Neural cell (in vitro differentiated cells): ENCODE results near the gene ZNF750. TPM values are rescaled to one million over a fixed set of nuclear protein-coding genes. Genes with fewer than 3 reads are reported as not detected.

Experiments used
- H2AFZ ChIP-seq: fragments of 200-600, 300-800 bp; sonication (generic), shearing (Covaris generic); 2 replicates; pipeline ENCODE4 v1.6.0; 2014; ENCODE audit warnings: low read depth, mild to moderate bottlenecking, antibody characterized with exemption, low read length, moderate library complexity
- H3F3A ChIP-seq: fragments of 200-600 bp; shearing (Covaris generic); 2 replicates; pipeline ENCODE4 v1.6.1; 2016; ENCODE audit warnings: mild to moderate bottlenecking, moderate library complexity, mixed read lengths, antibody characterized with exemption, low read length; ENCODE audit not compliant: insufficient read depth, poor library complexity, severe bottlenecking
- H3K27ac ChIP-seq: fragments of 200-600, 300-800 bp; sonication (generic), shearing (Covaris generic); 2 replicates; pipeline ENCODE4 v1.5.1; 2014; ENCODE audit warnings: mild to moderate bottlenecking, low read length, moderate library complexity
- H3K27me3 ChIP-seq: fragments of 300-800, 200-600 bp; sonication (generic), shearing (Covaris generic); 2 replicates; pipeline ENCODE4 v1.6.0; 2014; ENCODE audit warnings: mild to moderate bottlenecking, low read depth, low read length, moderate library complexity; ENCODE audit not compliant: insufficient read depth
- H3K36me3 ChIP-seq: fragments of 300-800, 200-600 bp; sonication (generic), shearing (Covaris generic); 2 replicates; pipeline ENCODE4 v1.5.1; 2014; ENCODE audit warnings: mild to moderate bottlenecking, antibody characterized with exemption, low read length, moderate library complexity; ENCODE audit not compliant: insufficient read depth
- H3K4me2 ChIP-seq: fragments of 300-800, 200-600 bp; sonication (generic), shearing (Covaris generic); 2 replicates; pipeline ENCODE4 v1.6.0; 2014; ENCODE audit warnings: mild to moderate bottlenecking, low read length
- H3K4me3 ChIP-seq: fragments of 300-800, 200-600 bp; sonication (generic), shearing (Covaris generic); 2 replicates; pipeline ENCODE4 v1.5.1; 2014; ENCODE audit warnings: mild to moderate bottlenecking, low read length, moderate library complexity
- H3K79me2 ChIP-seq: fragments of 200-600 bp; shearing (Covaris generic); replicated peaks from 2 replicates; pipeline ENCODE4 v1.6.0; 2014; ENCODE audit warnings: mild to moderate bottlenecking, low read length, moderate library complexity; ENCODE audit not compliant: insufficient read depth
- H3K9ac ChIP-seq: fragments of 300-800, 200-600 bp; sonication (generic), shearing (Covaris generic); 2 replicates; pipeline ENCODE4 v1.6.1; 2016; ENCODE audit warnings: mild to moderate bottlenecking, low read length, mixed read lengths
- H3K9me2 ChIP-seq: fragments of 200-600 bp; shearing (Covaris generic); 2 replicates; pipeline ENCODE4 v1.6.1; 2016; ENCODE audit warnings: mild to moderate bottlenecking, low read length, mixed read lengths; ENCODE audit not compliant: insufficient read depth
- H3K9me3 ChIP-seq: fragments of 200-600, 300-800 bp; sonication (generic), shearing (Covaris generic); 2 replicates; pipeline ENCODE4 v1.6.1; 2016; ENCODE audit warnings: mild to moderate bottlenecking, mixed run types, low read length, moderate library complexity, mixed read lengths
- H4K20me1 ChIP-seq: fragments of 200-600 bp; shearing (Covaris generic); 2 replicates; pipeline ENCODE4 v1.6.1; 2016; ENCODE audit warnings: mild to moderate bottlenecking, mixed run types; ENCODE audit not compliant: insufficient read depth
- EP300 ChIP-seq: fragments of 450-650 bp; conservative IDR thresholded peaks from 2 replicates; pipeline ENCODE4 v1.6.1; 2014; ENCODE audit warnings: antibody characterized with exemption, mild to moderate bottlenecking, moderate library complexity; ENCODE audit not compliant: poor library complexity, severe bottlenecking
- EZH2 ChIP-seq: fragments of 200-600, 300-800 bp; shearing (Covaris generic), sonication (generic); IDR thresholded peaks from 2 replicates; pipeline ENCODE4 v1.6.1; 2014; ENCODE audit warnings: antibody characterized with exemption, low read length, borderline replicate concordance, mild to moderate bottlenecking; ENCODE audit not compliant: insufficient read depth, poor library complexity, severe bottlenecking
- MXI1 ChIP-seq: fragments of 450-650 bp; conservative IDR thresholded peaks from 2 replicates; pipeline ENCODE4 v1.6.1; 2014; ENCODE audit warnings: antibody characterized with exemption, mild to moderate bottlenecking; ENCODE audit not compliant: poor library complexity, severe bottlenecking
- POLR2AphosphoS5 ChIP-seq: IDR thresholded peaks from 2 replicates; pipeline ENCODE4 v1.6.1; 2012
- RAD21 ChIP-seq: fragments of 450-650 bp; conservative IDR thresholded peaks from 2 replicates; pipeline ENCODE4 v1.6.1; 2014; ENCODE audit warnings: antibody characterized with exemption, mild to moderate bottlenecking, moderate library complexity
- SMC3 ChIP-seq: fragments of 450-650 bp; conservative IDR thresholded peaks from 2 replicates; pipeline ENCODE4 v1.6.1; 2014; ENCODE audit warnings: antibody characterized with exemption, mild to moderate bottlenecking, moderate library complexity; ENCODE audit not compliant: poor library complexity
- TAF1 ChIP-seq: IDR thresholded peaks from 2 replicates; pipeline ENCODE4 v1.6.1; 2012; ENCODE audit warnings: low read depth
- polyA plus RNA-seq: library from polyadenylated mRNA; depleted of rRNA; stranded (reverse); fragments of >200 nt; gene quantifications from 2 replicates; pipeline ENCODE4 v1.2.3, GENCODE V29; 2014
- TF ChIP-seq, protein P1 (sequence below): fragments of 450-650 bp; IDR thresholded peaks from 2 replicates; pipeline ENCODE4 v1.5.1; 2014; ENCODE audit warnings: antibody characterized with exemption, mild to moderate bottlenecking, moderate library complexity; ENCODE audit not compliant: poor library complexity, severe bottlenecking
- TF ChIP-seq, protein P2 (sequence below): IDR thresholded peaks from 2 replicates; pipeline ENCODE4 v1.6.1; 2012; ENCODE audit warnings: borderline replicate concordance

The ZNF750 gene
- polyA plus RNA-seq, 1 donor from 2014 or later = not detected

DNA sequence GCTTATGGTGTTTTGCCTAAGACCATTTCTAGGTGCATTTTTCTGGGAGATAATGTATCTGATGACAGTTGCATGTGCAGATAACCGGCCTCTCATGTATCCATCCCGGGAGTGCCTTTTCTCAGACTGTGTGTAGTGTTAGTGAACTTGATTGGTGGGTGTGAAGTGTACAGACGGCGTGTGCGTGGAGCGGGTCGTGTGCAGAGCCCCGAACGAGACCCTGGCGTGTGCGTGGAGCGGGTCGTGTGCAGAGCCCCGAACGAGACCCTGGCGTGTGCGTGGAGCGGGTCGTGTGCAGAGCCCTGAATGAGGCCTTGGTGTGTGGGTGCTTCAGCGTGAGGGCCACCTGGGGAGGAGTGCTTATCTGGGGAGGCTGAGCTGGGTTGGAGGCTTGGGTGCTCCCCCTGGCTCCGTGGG, 28.9 kb upstream of the ZNF750 start:
- Histone ChIP-seq H3K27me3 (no peaks in the 10 kb centered on the region), H3K9ac (no peak overlapping the region), H3K36me3 (peaks cover 6% of the 10 kb centered on the region), H3K4me3 (no peak overlapping the region), H3K4me2 (no peak overlapping the region), H2AFZ (no peak overlapping the region), H3K27ac (no peak overlapping the region), H3K79me2 (no peaks in the 10 kb centered on the region), H3K9me3 (no peaks in the 10 kb centered on the region), H3F3A (peaks cover 6% of the 10 kb centered on the region), H4K20me1 (no peaks in the 10 kb centered on the region), H3K9me2 (no peaks in the 10 kb centered on the region)
- TF ChIP-seq TAF1 (no peak), SMC3 (no peak), RAD21 (no peak), MXI1 (no peak), EP300 (no peak), POLR2AphosphoS5 (no peak), EZH2 (no peak)
- TF ChIP-seq, protein P1, sequence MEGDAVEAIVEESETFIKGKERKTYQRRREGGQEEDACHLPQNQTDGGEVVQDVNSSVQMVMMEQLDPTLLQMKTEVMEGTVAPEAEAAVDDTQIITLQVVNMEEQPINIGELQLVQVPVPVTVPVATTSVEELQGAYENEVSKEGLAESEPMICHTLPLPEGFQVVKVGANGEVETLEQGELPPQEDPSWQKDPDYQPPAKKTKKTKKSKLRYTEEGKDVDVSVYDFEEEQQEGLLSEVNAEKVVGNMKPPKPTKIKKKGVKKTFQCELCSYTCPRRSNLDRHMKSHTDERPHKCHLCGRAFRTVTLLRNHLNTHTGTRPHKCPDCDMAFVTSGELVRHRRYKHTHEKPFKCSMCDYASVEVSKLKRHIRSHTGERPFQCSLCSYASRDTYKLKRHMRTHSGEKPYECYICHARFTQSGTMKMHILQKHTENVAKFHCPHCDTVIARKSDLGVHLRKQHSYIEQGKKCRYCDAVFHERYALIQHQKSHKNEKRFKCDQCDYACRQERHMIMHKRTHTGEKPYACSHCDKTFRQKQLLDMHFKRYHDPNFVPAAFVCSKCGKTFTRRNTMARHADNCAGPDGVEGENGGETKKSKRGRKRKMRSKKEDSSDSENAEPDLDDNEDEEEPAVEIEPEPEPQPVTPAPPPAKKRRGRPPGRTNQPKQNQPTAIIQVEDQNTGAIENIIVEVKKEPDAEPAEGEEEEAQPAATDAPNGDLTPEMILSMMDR = no peak
- TF ChIP-seq, protein P2, sequence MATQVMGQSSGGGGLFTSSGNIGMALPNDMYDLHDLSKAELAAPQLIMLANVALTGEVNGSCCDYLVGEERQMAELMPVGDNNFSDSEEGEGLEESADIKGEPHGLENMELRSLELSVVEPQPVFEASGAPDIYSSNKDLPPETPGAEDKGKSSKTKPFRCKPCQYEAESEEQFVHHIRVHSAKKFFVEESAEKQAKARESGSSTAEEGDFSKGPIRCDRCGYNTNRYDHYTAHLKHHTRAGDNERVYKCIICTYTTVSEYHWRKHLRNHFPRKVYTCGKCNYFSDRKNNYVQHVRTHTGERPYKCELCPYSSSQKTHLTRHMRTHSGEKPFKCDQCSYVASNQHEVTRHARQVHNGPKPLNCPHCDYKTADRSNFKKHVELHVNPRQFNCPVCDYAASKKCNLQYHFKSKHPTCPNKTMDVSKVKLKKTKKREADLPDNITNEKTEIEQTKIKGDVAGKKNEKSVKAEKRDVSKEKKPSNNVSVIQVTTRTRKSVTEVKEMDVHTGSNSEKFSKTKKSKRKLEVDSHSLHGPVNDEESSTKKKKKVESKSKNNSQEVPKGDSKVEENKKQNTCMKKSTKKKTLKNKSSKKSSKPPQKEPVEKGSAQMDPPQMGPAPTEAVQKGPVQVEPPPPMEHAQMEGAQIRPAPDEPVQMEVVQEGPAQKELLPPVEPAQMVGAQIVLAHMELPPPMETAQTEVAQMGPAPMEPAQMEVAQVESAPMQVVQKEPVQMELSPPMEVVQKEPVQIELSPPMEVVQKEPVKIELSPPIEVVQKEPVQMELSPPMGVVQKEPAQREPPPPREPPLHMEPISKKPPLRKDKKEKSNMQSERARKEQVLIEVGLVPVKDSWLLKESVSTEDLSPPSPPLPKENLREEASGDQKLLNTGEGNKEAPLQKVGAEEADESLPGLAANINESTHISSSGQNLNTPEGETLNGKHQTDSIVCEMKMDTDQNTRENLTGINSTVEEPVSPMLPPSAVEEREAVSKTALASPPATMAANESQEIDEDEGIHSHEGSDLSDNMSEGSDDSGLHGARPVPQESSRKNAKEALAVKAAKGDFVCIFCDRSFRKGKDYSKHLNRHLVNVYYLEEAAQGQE = no peak

DNA sequence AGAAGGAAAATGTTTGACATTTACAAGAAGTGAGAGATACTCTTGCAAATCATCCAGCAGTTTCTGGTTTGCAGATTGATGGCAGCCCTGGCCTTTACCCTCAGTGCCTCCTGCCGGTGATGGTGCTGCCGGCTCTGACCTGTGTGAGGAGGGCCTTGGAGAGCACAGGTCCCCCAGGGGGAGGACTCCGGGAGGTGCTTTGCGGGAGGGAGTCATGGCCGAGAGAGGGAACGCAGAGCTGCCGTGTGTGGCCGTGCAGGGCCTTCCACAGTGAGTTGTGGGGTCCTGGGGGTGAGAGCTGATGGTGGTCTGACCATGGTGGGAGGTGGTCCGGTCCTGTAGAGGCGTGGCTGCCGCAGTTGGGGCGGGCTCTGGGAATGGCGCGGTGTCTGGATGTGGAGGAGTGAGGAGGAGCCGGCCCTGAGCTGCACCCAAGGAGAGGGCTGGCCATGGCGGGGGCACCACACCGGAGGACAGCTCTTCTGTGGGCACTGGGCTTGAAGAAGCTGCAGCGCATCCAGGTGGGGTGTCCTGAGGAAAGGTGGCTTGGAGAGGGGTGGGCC, 28.0 kb upstream of the ZNF750 start:
- H4K20me1 ChIP-seq = no peaks in the 10 kb centered on the region
- H3K4me3 ChIP-seq = no peak overlapping the region
- TF ChIP-seq SMC3 = no peak
- no peak for TF ChIP-seq MXI1
- no peak for TF ChIP-seq RAD21
- TF ChIP-seq, protein P1 = no peak
- no peak for TF ChIP-seq POLR2AphosphoS5
- no peak for TF ChIP-seq TAF1
- TF ChIP-seq EZH2 = no peak
- TF ChIP-seq EP300 = no peak
- TF ChIP-seq, protein P2 = no peak
- no peak overlapping the region for H2AFZ ChIP-seq
- H3K9ac ChIP-seq = no peak overlapping the region
- peaks cover 6% of the 10 kb centered on the region for H3K36me3 ChIP-seq
- no peaks in the 10 kb centered on the region for H3K27me3 ChIP-seq
- no peaks in the 10 kb centered on the region for H3K9me2 ChIP-seq
- no peaks in the 10 kb centered on the region for H3K9me3 ChIP-seq
- peak overlapping the region; percentile 16 for H3K27ac ChIP-seq
- H3F3A ChIP-seq = peaks cover 6% of the 10 kb centered on the region
- no peaks in the 10 kb centered on the region for H3K79me2 ChIP-seq
- H3K4me2 ChIP-seq = no peak overlapping the region
